ENCODE results near the gene STK33.

- TF ChIP-seq CTCF (IDR thresholded peaks at IDR 0.05) (no peak), POLR2A (IDR thresholded peaks at IDR 0.05) (no peak), POLR2AphosphoS5 (IDR thresholded peaks at IDR 0.05; ENCODE audit: insufficient read depth in 1 of 2, low read depth in 1 of 2) (no peak)
Measured at GRCh38 chr11:8527939-8528338, 66.1 kb downstream of the STK33 start.

Data from vagina (tissue), 2 donors.